GM12864 (cell line): ENCODE data around the gene THSD4.

ENCODE experiments used
- DNase-seq: peaks from one replicate; pipeline ENCODE4 v3.0.0-alpha.2; 2011; ENCODE audit warnings: low read depth
- H3K4me3 ChIP-seq: 2 replicates; pipeline ENCODE4 v1.5.1; 2011; ENCODE audit warnings: mild to moderate bottlenecking, low read depth, low read length, control low read depth
- CTCF ChIP-seq: IDR thresholded peaks from 2 replicates; pipeline ENCODE4 v1.5.1; 2011; ENCODE audit warnings: low read depth, mild to moderate bottlenecking, moderate library complexity, low read length, control low read depth, inconsistent platforms; ENCODE audit errors: missing control alignments

The THSD4 gene

GRCh38 chr15:71683411-71684274, 568.4 kb downstream of the THSD4 start:
- no peak for TF ChIP-seq CTCF
- DNase-seq = no peak
- no peak overlapping the region for H3K4me3 ChIP-seq

GRCh38 chr15:71685420-71685993, 570.2 kb downstream of the THSD4 start:
- DNase-seq = no peak
- TF ChIP-seq CTCF = no peak
- no peak overlapping the region for H3K4me3 ChIP-seq

- DNase-seq = no peak
- H3K4me3 ChIP-seq = no peak overlapping the region
- no peak for TF ChIP-seq CTCF
These were observed 571.2 kb downstream of the THSD4 start for GRCh38 chr15:71686221-71687050.

GRCh38 chr15:71687902-71688508, 572.7 kb downstream of the THSD4 start:
- TF ChIP-seq CTCF = no peak
- DNase-seq = no peak
- H3K4me3 ChIP-seq = no peak overlapping the region

- no peak overlapping the region for H3K4me3 ChIP-seq
- no peak for DNase-seq
- TF ChIP-seq CTCF = no peak
These were observed 573.3 kb downstream of the THSD4 start for GRCh38 chr15:71688509-71689094.

GRCh38 chr15:71691081-71691457, 575.8 kb downstream of the THSD4 start:
- DNase-seq = no peak
- TF ChIP-seq CTCF = no peak
- H3K4me3 ChIP-seq = no peak overlapping the region
